Aorta (tissue), 5 donors: ENCODE results near the gene ATXN10. TPM values are rescaled to one million over a fixed set of nuclear protein-coding genes. Genes with fewer than 3 reads are reported as not detected.

Source experiments
- ATAC-seq: fragments of 200-7000 bp; cut with Tn5 transposase; one replicate; pipeline ENCODE4 v1.9.1; 2022; ENCODE audit warnings: moderate library complexity; ENCODE audit not compliant: low FRiP score
- DNase-seq, 2 donors: peaks; one replicate each; pipeline ENCODE4 v3.0.0-alpha.2; 2020
- H3K27ac ChIP-seq, 2 donors: one replicate each; pipeline ENCODE4 v1.5.1; 2013; ENCODE audit warnings: low read length in 2 of 2, mild to moderate bottlenecking in 2 of 2, moderate library complexity in 2 of 2, control low read depth in 1 of 2, inconsistent platforms in 1 of 2, low read depth in 1 of 2
- H3K27me3 ChIP-seq, 2 donors: one replicate each; pipeline ENCODE4 v1.6.1; 2013; ENCODE audit warnings: control low read depth in 1 of 2, low read length in 1 of 2, mild to moderate bottlenecking in 1 of 2, moderate library complexity in 1 of 2; ENCODE audit not compliant: insufficient read depth in 2 of 2, control insufficient read depth in 1 of 2
- H3K36me3 ChIP-seq, 2 donors: one replicate each; pipeline ENCODE4 v1.6.1; 2013; ENCODE audit warnings: control low read depth in 1 of 2, low read length in 1 of 2, mild to moderate bottlenecking in 1 of 2; ENCODE audit not compliant: insufficient read depth in 2 of 2, control insufficient read depth in 1 of 2
- H3K4me1 ChIP-seq, 2 donors: one replicate each; pipeline ENCODE4 v1.6.1; 2013; ENCODE audit warnings: low read length in 2 of 2, control low read depth in 1 of 2, mild to moderate bottlenecking in 1 of 2, moderate library complexity in 1 of 2; ENCODE audit not compliant: insufficient read depth in 2 of 2, control insufficient read depth in 1 of 2
- H3K4me3 ChIP-seq, 2 donors: one replicate each; pipeline ENCODE4 v1.5.1; 2013; ENCODE audit warnings: low read length in 2 of 2, control low read depth in 1 of 2, mild to moderate bottlenecking in 1 of 2
- H3K9me3 ChIP-seq: one replicate; pipeline ENCODE4 v1.6.1; 2013; ENCODE audit warnings: mild to moderate bottlenecking, low read length; ENCODE audit not compliant: control insufficient read depth
- WGBS, 2 donors: extraction: QIAGEN DNeasy Blood & Tissue Kit; methylation state at CpG; one replicate each; pipeline ENCODE4 v1.1.7; 2013; 5-methylcytosine and 5-hydroxymethylcytosine counted together
- intact Hi-C, 2 donors: fragments of 100-400 bp; cut with DNase I; formaldehyde crosslinking; loops; one replicate each; pipeline versions ENCODE4 v1.14.2 to v1.15.0; 2022
- polyA plus RNA-seq, 2 donors: library from polyadenylated mRNA; stranded (reverse); fragments of 200-250 nt; gene quantifications; one replicate each; pipeline ENCODE4 v1.2.3, GENCODE V29; 2013
- total RNA-seq, 2 donors: library from RNA; stranded (reverse); fragmentation: NEBNext Ultra II Directional; extraction: Animal tissue kit (Norgen Biotek cat#: 25700); gene quantifications; one replicate each; pipeline ENCODE4 v1.2.1, GENCODE V29; 2021
- donor health status: healthy with polysubstance abuse.
- donor health status: Bipolar disorder and iron deficiency.
- donor health status: DM: no; HTN: no; CAD: no.
- donor health status: DM: no; HTN: no; CAD: no.
- donor health status: DM: yes; HTN: yes; CAD: no.

Gene ATXN10
- total and polyA plus RNA-seq, 4 donors: 43.1 to 126 (median 80.8) TPM

GRCh38 chr22:45630436-45630835 lies 41.2 kb upstream of the ATXN10 start:
- intact Hi-C loops: no loop called here
- ATAC-seq (no peak), DNase-seq (peak in 1 of 2 donors; percentile 37)
- H3K4me1 ChIP-seq: no peaks in the 10 kb centered on the region
- no peak overlapping the region for H3K27ac ChIP-seq
- H3K36me3 ChIP-seq: no peaks in the 10 kb centered on the region
- no peaks in the 10 kb centered on the region for H3K27me3 ChIP-seq
- no peak overlapping the region for H3K4me3 ChIP-seq
- 95 to 97% methylated on average over 15 of the region's 15 CpGs for WGBS, 2 donors
- no peaks in the 10 kb centered on the region for H3K9me3 ChIP-seq

- intact Hi-C loops: no loop called here
- Histone ChIP-seq H3K9me3 (no peaks in the 10 kb centered on the region), H3K27ac (no peak overlapping the region), H3K4me1 (no peaks in the 10 kb centered on the region), H3K4me3 (no peak overlapping the region), H3K27me3 (no peaks in the 10 kb centered on the region), H3K36me3 (no peaks in the 10 kb centered on the region)
- DNase-seq (peak in 1 of 2 donors; percentile 42), ATAC-seq (no peak)
- 74 to 75% methylated on average over 12 of the region's 12 CpGs for WGBS, 2 donors
Observed at GRCh38 chr22:45631140-45631840, 40.3 kb upstream of the ATXN10 start.

- Histone ChIP-seq H3K27me3 (no peaks in the 10 kb centered on the region), H3K4me3 (no peak overlapping the region), H3K9me3 (no peaks in the 10 kb centered on the region), H3K27ac (no peak overlapping the region), H3K4me1 (no peaks in the 10 kb centered on the region), H3K36me3 (no peaks in the 10 kb centered on the region)
- intact Hi-C loops: no loop called here
- ATAC-seq (no peak), DNase-seq (peak in 1 of 2 donors; percentile 11)
- WGBS, 2 donors: 91 to 92% methylated on average over 7 of the region's 7 CpGs
Observed at GRCh38 chr22:45631841-45632238, 39.8 kb upstream of the ATXN10 start.

GRCh38 chr22:45632791-45633515 lies 38.7 kb upstream of the ATXN10 start:
- intact Hi-C loops: no loop called here

GRCh38 chr22:45636683-45637082 lies 35.0 kb upstream of the ATXN10 start:
- H3K4me1 ChIP-seq: no peaks in the 10 kb centered on the region
- H3K27ac ChIP-seq: no peak overlapping the region
- no peaks in the 10 kb centered on the region for H3K9me3 ChIP-seq
- H3K4me3 ChIP-seq: no peak overlapping the region
- H3K36me3 ChIP-seq: no peaks in the 10 kb centered on the region
- peak in 1 of 2 donors; percentile 11 for DNase-seq
- ATAC-seq: no peak
- no peaks in the 10 kb centered on the region for H3K27me3 ChIP-seq
- WGBS, 2 donors: 91 to 93% methylated on average over 7 of the region's 7 CpGs
- intact Hi-C loops: no loop called here

More at GRCh38 chr22:45632791-45633515, 38.7 kb upstream of the ATXN10 start:
- DNase-seq (peak in 1 of 2 donors; percentile 43), ATAC-seq (no peak)
- 8 to 13% methylated on average over 15 of the region's 15 CpGs for WGBS, 2 donors
- Histone ChIP-seq H3K36me3 (no peaks in the 10 kb centered on the region), H3K4me1 (no peaks in the 10 kb centered on the region), H3K27ac (no peak overlapping the region), H3K27me3 (no peaks in the 10 kb centered on the region), H3K9me3 (no peaks in the 10 kb centered on the region), H3K4me3 (no peak overlapping the region)

GRCh38 chr22:45638197-45638596 lies 33.4 kb upstream of the ATXN10 start:
- intact Hi-C loops: no loop called here
- H3K9me3 ChIP-seq: no peaks in the 10 kb centered on the region
- H3K36me3 ChIP-seq: no peaks in the 10 kb centered on the region
- H3K27me3 ChIP-seq: no peaks in the 10 kb centered on the region
- 86 to 90% methylated on average over 3 of the region's 3 CpGs for WGBS, 2 donors
- no peak overlapping the region for H3K27ac ChIP-seq
- no peaks in the 10 kb centered on the region for H3K4me1 ChIP-seq
- DNase-seq: no peak
- H3K4me3 ChIP-seq: no peak overlapping the region
- no peak for ATAC-seq

- peak; percentile 66 to 84 for DNase-seq
- 79 to 80% methylated on average over 21 of the region's 21 CpGs for WGBS, 2 donors
- Histone ChIP-seq H3K4me3 (no peak overlapping the region), H3K27ac (no peak overlapping the region), H3K36me3 (no peaks in the 10 kb centered on the region), H3K4me1 (no peaks in the 10 kb centered on the region), H3K27me3 (no peaks in the 10 kb centered on the region), H3K9me3 (no peaks in the 10 kb centered on the region)
- intact Hi-C loops: no loop called here
- ATAC-seq: peak; percentile 64
Observed at GRCh38 chr22:45638834-45639746, 32.5 kb upstream of the ATXN10 start.

- Histone ChIP-seq H3K4me3 (no peak overlapping the region), H3K9me3 (no peaks in the 10 kb centered on the region), H3K27ac (no peak overlapping the region), H3K36me3 (no peaks in the 10 kb centered on the region), H3K4me1 (no peaks in the 10 kb centered on the region), H3K27me3 (no peaks in the 10 kb centered on the region)
- ATAC-seq (no peak), DNase-seq (no peak)
- 53 to 63% methylated on average over 7 of the region's 7 CpGs for WGBS, 2 donors
- intact Hi-C loops: loop anchor here in 1 of 2 donors (10.0 kb wide), 1 partner anchor 195 kb away; no protein-coding TSS in a partner anchor
Observed at GRCh38 chr22:45639747-45640102, 31.9 kb upstream of the ATXN10 start.
